ENCODE data around the gene UGT1A8.
"Not testable (repeated sequence)": the region's sequence is repeated elsewhere in the genome, so short reads cannot be mapped to it uniquely, and the experiment has no call there.

GRCh38 chr2:233617476-233617875, at the start of gene UGT1A8:
- TF ChIP-seq, protein P1, sequence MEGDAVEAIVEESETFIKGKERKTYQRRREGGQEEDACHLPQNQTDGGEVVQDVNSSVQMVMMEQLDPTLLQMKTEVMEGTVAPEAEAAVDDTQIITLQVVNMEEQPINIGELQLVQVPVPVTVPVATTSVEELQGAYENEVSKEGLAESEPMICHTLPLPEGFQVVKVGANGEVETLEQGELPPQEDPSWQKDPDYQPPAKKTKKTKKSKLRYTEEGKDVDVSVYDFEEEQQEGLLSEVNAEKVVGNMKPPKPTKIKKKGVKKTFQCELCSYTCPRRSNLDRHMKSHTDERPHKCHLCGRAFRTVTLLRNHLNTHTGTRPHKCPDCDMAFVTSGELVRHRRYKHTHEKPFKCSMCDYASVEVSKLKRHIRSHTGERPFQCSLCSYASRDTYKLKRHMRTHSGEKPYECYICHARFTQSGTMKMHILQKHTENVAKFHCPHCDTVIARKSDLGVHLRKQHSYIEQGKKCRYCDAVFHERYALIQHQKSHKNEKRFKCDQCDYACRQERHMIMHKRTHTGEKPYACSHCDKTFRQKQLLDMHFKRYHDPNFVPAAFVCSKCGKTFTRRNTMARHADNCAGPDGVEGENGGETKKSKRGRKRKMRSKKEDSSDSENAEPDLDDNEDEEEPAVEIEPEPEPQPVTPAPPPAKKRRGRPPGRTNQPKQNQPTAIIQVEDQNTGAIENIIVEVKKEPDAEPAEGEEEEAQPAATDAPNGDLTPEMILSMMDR (IDR thresholded peaks at IDR 0.05; ENCODE audit: insufficient read depth, low read length), result not testable (repeated sequence)
- not testable (repeated sequence) for TF ChIP-seq POLR2AphosphoS5 (IDR thresholded peaks at IDR 0.05; ENCODE audit: low read depth)

Measured in HL-60 (cell line).